ENCODE measurements around the gene COL6A2. TPM values are rescaled to one million over a fixed set of nuclear protein-coding genes. Genes with fewer than 3 reads are reported as not detected.

COL6A2 gene
- total and polyA plus RNA-seq, 2 of the 13 experiments (the other 11 are each of a cell fraction or from before 2014, with no cell fraction given): 0.07 to 0.41 TPM

DNA sequence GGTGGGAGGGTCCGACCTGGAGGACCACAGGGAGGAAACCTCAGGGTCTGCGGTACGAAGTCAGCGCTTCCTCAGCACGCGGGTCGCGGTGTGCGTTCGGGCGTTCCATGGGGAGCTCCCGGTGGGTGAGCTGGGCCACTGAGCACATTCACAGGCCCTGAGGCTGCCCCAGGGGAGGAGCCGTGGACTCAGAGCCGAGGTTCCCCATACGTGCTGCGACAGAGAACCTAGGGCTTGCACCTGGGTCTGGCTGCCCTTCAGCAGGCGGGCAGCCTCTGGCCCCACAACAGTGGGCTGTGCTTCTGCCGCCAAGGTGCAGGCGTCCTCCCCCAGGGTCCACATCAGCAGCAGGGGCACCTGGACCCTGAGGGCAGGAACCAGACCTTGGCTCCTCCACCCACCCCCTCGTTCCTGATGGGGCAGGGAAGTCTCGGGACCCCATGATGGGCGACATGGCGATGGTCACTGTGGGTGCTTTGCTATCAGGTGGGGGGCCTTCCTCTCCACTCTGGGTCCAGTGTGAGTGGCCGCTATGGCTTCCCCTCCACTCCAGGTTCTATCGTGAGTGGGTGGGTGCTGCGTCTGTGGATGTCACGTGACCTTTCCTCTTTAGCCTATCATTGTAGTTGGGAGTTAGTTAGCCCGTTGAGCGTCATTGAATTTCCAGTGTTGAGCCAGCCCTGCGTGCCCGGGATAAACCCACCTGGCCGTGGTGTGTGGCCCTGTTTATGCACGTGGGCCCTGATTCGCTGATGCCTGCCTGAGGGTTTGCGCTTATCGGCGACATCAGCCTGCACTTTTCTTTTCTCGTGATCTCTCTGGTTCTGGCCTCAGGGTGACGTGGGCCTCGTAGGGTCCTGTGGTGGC is 29.6 kb downstream of the COL6A2 start:
- Histone ChIP-seq H3K9ac (ENCODE audit: insufficient read depth, low read depth, low read length) (no peak overlapping the region), H3K27me3 (ENCODE audit: control insufficient read depth in 1 of 2, insufficient read depth in 2 of 2, low read length in 2 of 2) (0 out of 5 replicates have a peak, but pooled peaks cover 0 to under 1% of the 10 kb centered on the region in 2 experiments), H4K20me1 (ENCODE audit: insufficient read depth, low read length) (no peaks in the 10 kb centered on the region), H3K4me3 (replicated peaks in 1 of 3; ENCODE audit: insufficient read depth in 1 of 3, low read depth in 2 of 3, low read length in 3 of 3) (no peak overlapping the region), H3K4me1 (ENCODE audit: insufficient read depth, low read length) (no peaks in the 10 kb centered on the region), H2AFZ (ENCODE audit: low read length) (no peak overlapping the region), H3K79me2 (ENCODE audit: insufficient read depth, low read length) (no peaks in the 10 kb centered on the region), H3K27ac (ENCODE audit: extremely low read length, insufficient read depth, low read length) (no peak overlapping the region), H3K36me3 (replicated peaks in 1 of 2; ENCODE audit: control insufficient read depth in 1 of 2, insufficient read depth in 2 of 2, low read length in 2 of 2) (no peaks in the 10 kb centered on the region), H3K4me2 (ENCODE audit: low read depth, low read length) (no peak overlapping the region), H3K9me3 (ENCODE audit: low read length) (no peaks in the 10 kb centered on the region)
- ChIA-PET POLR2A (no interaction called here), CTCF (ENCODE audit: low intra/inter-chr PET ratio, low total read pairs) (no interaction called here)
- intact Hi-C loops (cut with micrococcal nuclease; ENCODE audit: unreplicated experiment) (no loop called here), in situ Hi-C loops (cut with HindIII; ENCODE audit: extremely low pct_ligation_motif_present, low pct_unique_long_range_greater_than_20kb) (no loop called here)
- TF ChIP-seq KLF15 (CRISPR knock-in tag; IDR thresholded peaks at IDR 0.05; ENCODE audit: borderline replicate concordance): no peak
- peak; percentile 58; the same call in 1 of the 2 replicates for TF ChIP-seq RAD51 (IDR thresholded peaks at IDR 0.05; ENCODE audit: borderline replicate concordance)
- DNase-seq (ENCODE audit: low spot score) (no peak), FAIRE-seq (no peak), ATAC-seq (no peak)
- BruUV-seq (replicated peaks): no TSS peak
- 78% methylated on average over 33 of the region's 40 CpGs for WGBS (ENCODE audit: low lambda C conversion rate)

DNA sequence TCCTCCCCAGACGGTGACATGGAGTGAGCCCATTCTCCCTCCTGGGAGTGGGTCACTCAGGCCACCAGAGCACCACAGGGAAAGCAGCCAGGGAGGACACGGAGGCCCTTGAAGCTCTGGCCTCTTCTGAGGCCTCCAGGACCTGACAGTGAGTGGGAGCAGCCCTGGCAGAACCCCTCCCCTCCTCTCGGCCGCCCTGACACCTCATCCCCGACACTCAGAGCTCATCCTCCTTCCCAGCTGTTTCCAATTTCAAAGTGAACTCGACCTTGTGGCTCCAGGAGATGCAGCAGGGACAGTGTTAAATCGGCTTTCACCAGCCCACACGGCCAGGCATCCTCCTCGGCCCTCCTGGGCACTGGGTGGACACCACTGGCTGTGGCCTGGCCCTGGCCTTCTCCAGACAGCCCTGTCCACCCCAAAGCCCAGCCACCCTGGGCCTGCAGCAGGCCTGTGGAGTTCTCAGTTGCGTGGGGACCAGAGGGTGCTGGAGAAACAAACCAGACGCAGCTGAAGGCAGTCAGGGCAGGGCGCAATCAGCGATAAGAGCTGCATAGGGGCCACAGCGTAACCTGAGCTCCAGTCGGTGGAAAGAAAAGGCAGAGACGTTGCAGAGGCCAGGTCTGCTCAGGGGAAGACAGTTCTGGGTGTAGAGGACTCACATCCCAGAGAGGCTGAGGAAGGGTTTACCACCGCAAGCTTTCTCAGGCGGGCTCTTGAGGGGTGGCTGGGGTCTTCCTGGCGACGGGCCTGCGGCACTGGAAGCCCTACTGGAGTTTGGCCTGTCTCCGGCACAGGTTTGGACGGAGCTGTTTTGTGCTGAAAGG is 30.4 kb downstream of the COL6A2 start:
- no peaks in the 10 kb centered on the region for H4K20me1 ChIP-seq (ENCODE audit: insufficient read depth, low read length)
- H3K9ac ChIP-seq (ENCODE audit: insufficient read depth, low read depth, low read length): no peak overlapping the region
- no peaks in the 10 kb centered on the region for H3K27me3 ChIP-seq (ENCODE audit: control insufficient read depth in 1 of 2, insufficient read depth in 2 of 2, low read length in 2 of 2)
- no TSS peak for BruUV-seq (replicated peaks)
- no peaks in the 10 kb centered on the region for H3K36me3 ChIP-seq (replicated peaks in 1 of 2; ENCODE audit: control insufficient read depth in 1 of 2, insufficient read depth in 2 of 2, low read length in 2 of 2)
- H3K27ac ChIP-seq (ENCODE audit: extremely low read length, insufficient read depth, low read length): no peak overlapping the region
- ATAC-seq: peak; percentile 3; the same call in 2 of the 3 replicates
- H3K79me2 ChIP-seq (ENCODE audit: insufficient read depth, low read length): no peaks in the 10 kb centered on the region
- ChIA-PET POLR2A (no interaction called here), CTCF (ENCODE audit: low intra/inter-chr PET ratio, low total read pairs) (no interaction called here)
- no peaks in the 10 kb centered on the region for H3K4me1 ChIP-seq (ENCODE audit: insufficient read depth, low read length)
- H2AFZ ChIP-seq (ENCODE audit: low read length): no peak overlapping the region
- no peak for DNase-seq (ENCODE audit: low spot score)
- no peaks in the 10 kb centered on the region for H3K9me3 ChIP-seq (ENCODE audit: low read length)
- 43% methylated on average over 12 of the region's 23 CpGs for WGBS (ENCODE audit: low lambda C conversion rate)
- in situ Hi-C loops (cut with HindIII; ENCODE audit: extremely low pct_ligation_motif_present, low pct_unique_long_range_greater_than_20kb) (no loop called here), intact Hi-C loops (cut with micrococcal nuclease; ENCODE audit: unreplicated experiment) (no loop called here)
- no peak overlapping the region for H3K4me2 ChIP-seq (ENCODE audit: low read depth, low read length)
- H3K4me3 ChIP-seq (replicated peaks in 1 of 3; ENCODE audit: insufficient read depth in 1 of 3, low read depth in 2 of 3, low read length in 3 of 3): no peak overlapping the region
- FAIRE-seq: no peak
- TF ChIP-seq TEAD3 (CRISPR knock-in tag; optimal IDR thresholded peaks at IDR 0.05; ENCODE audit: borderline replicate concordance) (no peak), ATF7-NPFF (CRISPR knock-in tag; IDR thresholded peaks at IDR 0.05; ENCODE audit: low read depth) (no peak), ZNF230 (CRISPR knock-in tag; IDR thresholded peaks at IDR 0.05) (no peak), ARNT2 (CRISPR knock-in tag; IDR thresholded peaks at IDR 0.05; ENCODE audit: low read depth) (no peak), ZFP90 (CRISPR knock-in tag; IDR thresholded peaks at IDR 0.05; ENCODE audit: borderline replicate concordance) (no peak), RNF2 (conservative IDR thresholded peaks at IDR 0.05; ENCODE audit: low read depth) (no peak)
- TF ChIP-seq, protein P1, sequence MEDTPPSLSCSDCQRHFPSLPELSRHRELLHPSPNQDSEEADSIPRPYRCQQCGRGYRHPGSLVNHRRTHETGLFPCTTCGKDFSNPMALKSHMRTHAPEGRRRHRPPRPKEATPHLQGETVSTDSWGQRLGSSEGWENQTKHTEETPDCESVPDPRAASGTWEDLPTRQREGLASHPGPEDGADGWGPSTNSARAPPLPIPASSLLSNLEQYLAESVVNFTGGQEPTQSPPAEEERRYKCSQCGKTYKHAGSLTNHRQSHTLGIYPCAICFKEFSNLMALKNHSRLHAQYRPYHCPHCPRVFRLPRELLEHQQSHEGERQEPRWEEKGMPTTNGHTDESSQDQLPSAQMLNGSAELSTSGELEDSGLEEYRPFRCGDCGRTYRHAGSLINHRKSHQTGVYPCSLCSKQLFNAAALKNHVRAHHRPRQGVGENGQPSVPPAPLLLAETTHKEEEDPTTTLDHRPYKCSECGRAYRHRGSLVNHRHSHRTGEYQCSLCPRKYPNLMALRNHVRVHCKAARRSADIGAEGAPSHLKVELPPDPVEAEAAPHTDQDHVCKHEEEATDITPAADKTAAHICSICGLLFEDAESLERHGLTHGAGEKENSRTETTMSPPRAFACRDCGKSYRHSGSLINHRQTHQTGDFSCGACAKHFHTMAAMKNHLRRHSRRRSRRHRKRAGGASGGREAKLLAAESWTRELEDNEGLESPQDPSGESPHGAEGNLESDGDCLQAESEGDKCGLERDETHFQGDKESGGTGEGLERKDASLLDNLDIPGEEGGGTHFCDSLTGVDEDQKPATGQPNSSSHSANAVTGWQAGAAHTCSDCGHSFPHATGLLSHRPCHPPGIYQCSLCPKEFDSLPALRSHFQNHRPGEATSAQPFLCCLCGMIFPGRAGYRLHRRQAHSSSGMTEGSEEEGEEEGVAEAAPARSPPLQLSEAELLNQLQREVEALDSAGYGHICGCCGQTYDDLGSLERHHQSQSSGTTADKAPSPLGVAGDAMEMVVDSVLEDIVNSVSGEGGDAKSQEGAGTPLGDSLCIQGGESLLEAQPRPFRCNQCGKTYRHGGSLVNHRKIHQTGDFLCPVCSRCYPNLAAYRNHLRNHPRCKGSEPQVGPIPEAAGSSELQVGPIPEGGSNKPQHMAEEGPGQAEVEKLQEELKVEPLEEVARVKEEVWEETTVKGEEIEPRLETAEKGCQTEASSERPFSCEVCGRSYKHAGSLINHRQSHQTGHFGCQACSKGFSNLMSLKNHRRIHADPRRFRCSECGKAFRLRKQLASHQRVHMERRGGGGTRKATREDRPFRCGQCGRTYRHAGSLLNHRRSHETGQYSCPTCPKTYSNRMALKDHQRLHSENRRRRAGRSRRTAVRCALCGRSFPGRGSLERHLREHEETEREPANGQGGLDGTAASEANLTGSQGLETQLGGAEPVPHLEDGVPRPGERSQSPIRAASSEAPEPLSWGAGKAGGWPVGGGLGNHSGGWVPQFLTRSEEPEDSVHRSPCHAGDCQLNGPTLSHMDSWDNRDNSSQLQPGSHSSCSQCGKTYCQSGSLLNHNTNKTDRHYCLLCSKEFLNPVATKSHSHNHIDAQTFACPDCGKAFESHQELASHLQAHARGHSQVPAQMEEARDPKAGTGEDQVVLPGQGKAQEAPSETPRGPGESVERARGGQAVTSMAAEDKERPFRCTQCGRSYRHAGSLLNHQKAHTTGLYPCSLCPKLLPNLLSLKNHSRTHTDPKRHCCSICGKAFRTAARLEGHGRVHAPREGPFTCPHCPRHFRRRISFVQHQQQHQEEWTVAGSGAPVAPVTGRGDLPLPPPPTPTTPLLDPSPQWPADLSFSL (CRISPR knock-in tag; IDR thresholded peaks at IDR 0.05): no peak
